CD4-positive, alpha-beta T cell treated with Interleukin-12 subunit alpha and Interleukin-12 subunit beta, for 1 hour (primary cell): ENCODE measurements around the gene TECTB.

Experiments used
- DNase-seq: peaks from one replicate; pipeline ENCODE4 v3.0.0-alpha.2; 2020

TECTB gene

GRCh38 chr10:112313234-112313633 lies 30.0 kb downstream of the TECTB start:
- no peak for DNase-seq

GRCh38 chr10:112313911-112314310 lies 30.7 kb downstream of the TECTB start:
- no peak for DNase-seq

GRCh38 chr10:112314822-112315474 lies 31.7 kb downstream of the TECTB start:
- DNase-seq = peak; percentile 71

GRCh38 chr10:112327678-112328077 lies 44.5 kb downstream of the TECTB start:
- DNase-seq = no peak

GRCh38 chr10:112330162-112330561 lies 47.0 kb downstream of the TECTB start:
- DNase-seq = no peak

- no peak for DNase-seq
Measured at GRCh38 chr10:112330607-112331160, 47.5 kb downstream of the TECTB start.

GRCh38 chr10:112332022-112332421 lies 48.8 kb downstream of the TECTB start:
- no peak for DNase-seq

- no peak for DNase-seq
Measured at GRCh38 chr10:112332509-112333228, 49.5 kb downstream of the TECTB start.

- DNase-seq = no peak
Measured at GRCh38 chr10:112333452-112333851, 50.3 kb downstream of the TECTB start.

GRCh38 chr10:112335111-112335867 lies 52.1 kb downstream of the TECTB start:
- no peak for DNase-seq

GRCh38 chr10:112335868-112336265 lies 52.7 kb downstream of the TECTB start:
- no peak for DNase-seq

- no peak for DNase-seq
Measured at GRCh38 chr10:112336556-112337201, 53.5 kb downstream of the TECTB start.

- DNase-seq = no peak
Measured at GRCh38 chr10:112338957-112339356, 55.8 kb downstream of the TECTB start.

- DNase-seq = no peak
Measured at GRCh38 chr10:112340601-112341000, 57.4 kb downstream of the TECTB start.

- no peak for DNase-seq
Measured at GRCh38 chr10:112343056-112343806, 60.0 kb downstream of the TECTB start.

GRCh38 chr10:112344261-112344660 lies 61.1 kb downstream of the TECTB start:
- DNase-seq = no peak

GRCh38 chr10:112345202-112345601 lies 62.0 kb downstream of the TECTB start:
- DNase-seq = no peak

GRCh38 chr10:112345743-112346142 lies 62.5 kb downstream of the TECTB start:
- no peak for DNase-seq

- no peak for DNase-seq
Measured at GRCh38 chr10:112346774-112347173, 63.6 kb downstream of the TECTB start.

- no peak for DNase-seq
Measured at GRCh38 chr10:112347709-112348671, 64.8 kb downstream of the TECTB start.

- DNase-seq = no peak
Measured at GRCh38 chr10:112348759-112349158, 65.6 kb downstream of the TECTB start.
